ENCODE measurements around the gene PLEKHG1.

PLEKHG1 gene

GRCh38 chr6:150634964-150635292, 35.2 kb downstream of the PLEKHG1 start:
- Histone ChIP-seq H4K20me1 (ENCODE audit: low read depth, low read length) (no peaks in the 10 kb centered on the region), H2AFZ (ENCODE audit: low read depth, low read length, severe bottlenecking) (no peak overlapping the region), H3K9me3 (ENCODE audit: insufficient read depth, low read length) (no peaks in the 10 kb centered on the region), H3F3A (ENCODE audit: insufficient read depth) (peaks cover 32% of the 10 kb centered on the region), H3K9me2 (replicated peaks; ENCODE audit: insufficient read depth, low read length) (no peaks in the 10 kb centered on the region), H3K4me2 (ENCODE audit: low read depth, low read length, poor library complexity, severe bottlenecking) (peak overlapping the region; percentile 78), H3K9ac (ENCODE audit: low read length) (peak overlapping the region; percentile 49), H3K79me2 (ENCODE audit: insufficient read depth, low read length) (peaks cover 17% of the 10 kb centered on the region; the same call in 1 of the 2 replicates), H3K4me3 (ENCODE audit: insufficient read depth, low read length, poor library complexity, severe bottlenecking) (peak overlapping the region; percentile 17), H3K27me3 (ENCODE audit: low read length) (no peaks in the 10 kb centered on the region), H3K27ac (ENCODE audit: low read depth, low read length) (peak overlapping the region; percentile 77), H3K36me3 (ENCODE audit: low read length) (no peaks in the 10 kb centered on the region)
- no peak for TF ChIP-seq CTCF (IDR thresholded peaks at IDR 0.05; ENCODE audit: insufficient read depth, low read length, poor library complexity, severe bottlenecking)
- no peak for TF ChIP-seq EZH2phosphoT487 (conservative IDR thresholded peaks at IDR 0.05; ENCODE audit: low read length)

GRCh38 chr6:150635906-150636514, 36.3 kb downstream of the PLEKHG1 start:
- Histone ChIP-seq H3K79me2 (ENCODE audit: insufficient read depth, low read length) (peaks cover 17% of the 10 kb centered on the region; the same call in 1 of the 2 replicates), H4K20me1 (ENCODE audit: low read depth, low read length) (no peaks in the 10 kb centered on the region), H3K4me2 (ENCODE audit: low read depth, low read length, poor library complexity, severe bottlenecking) (peak overlapping the region; percentile 78), H3F3A (ENCODE audit: insufficient read depth) (peaks cover 30% of the 10 kb centered on the region), H3K9ac (ENCODE audit: low read length) (peak overlapping the region; percentile 9; the same call in 1 of the 2 replicates), H2AFZ (ENCODE audit: low read depth, low read length, severe bottlenecking) (no peak overlapping the region), H3K9me3 (ENCODE audit: insufficient read depth, low read length) (no peaks in the 10 kb centered on the region), H3K36me3 (ENCODE audit: low read length) (no peaks in the 10 kb centered on the region), H3K27ac (ENCODE audit: low read depth, low read length) (peak overlapping the region; percentile 77; the same call in 1 of the 2 replicates), H3K4me3 (ENCODE audit: insufficient read depth, low read length, poor library complexity, severe bottlenecking) (no peak overlapping the region), H3K9me2 (replicated peaks; ENCODE audit: insufficient read depth, low read length) (no peaks in the 10 kb centered on the region), H3K27me3 (ENCODE audit: low read length) (no peaks in the 10 kb centered on the region)
- TF ChIP-seq CTCF (IDR thresholded peaks at IDR 0.05; ENCODE audit: insufficient read depth, low read length, poor library complexity, severe bottlenecking), result no peak
- TF ChIP-seq EZH2phosphoT487 (conservative IDR thresholded peaks at IDR 0.05; ENCODE audit: low read length), result no peak

DNA sequence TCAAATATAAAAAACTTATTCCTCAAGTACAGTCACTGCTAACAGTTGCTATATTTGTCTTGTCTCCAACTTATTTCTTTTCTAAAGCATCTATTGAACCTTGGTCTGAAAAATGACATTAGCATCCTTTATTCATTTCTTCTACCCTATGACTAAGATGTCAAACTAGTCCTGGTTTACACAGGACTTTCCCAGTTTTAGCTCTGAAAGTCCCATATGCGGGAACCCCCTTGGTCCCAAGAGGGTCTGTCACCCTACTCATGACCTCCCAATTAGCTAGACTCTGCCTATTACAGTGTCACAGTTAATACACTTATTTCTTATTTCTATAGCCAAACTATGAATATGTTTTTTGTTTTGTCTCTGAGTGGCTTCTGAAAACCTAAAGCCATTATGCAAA, 37.1 kb downstream of the PLEKHG1 start:
- Histone ChIP-seq H3K79me2 (ENCODE audit: insufficient read depth, low read length) (peaks cover 17% of the 10 kb centered on the region; the same call in 1 of the 2 replicates), H4K20me1 (ENCODE audit: low read depth, low read length) (no peaks in the 10 kb centered on the region), H3K27ac (ENCODE audit: low read depth, low read length) (peak overlapping the region; percentile 77; the same call in 1 of the 2 replicates), H3K36me3 (ENCODE audit: low read length) (no peaks in the 10 kb centered on the region), H3K9ac (ENCODE audit: low read length) (no peak overlapping the region), H3K4me3 (ENCODE audit: insufficient read depth, low read length, poor library complexity, severe bottlenecking) (no peak overlapping the region), H3F3A (ENCODE audit: insufficient read depth) (peaks cover 25% of the 10 kb centered on the region), H3K4me2 (ENCODE audit: low read depth, low read length, poor library complexity, severe bottlenecking) (peak overlapping the region; percentile 78), H3K9me3 (ENCODE audit: insufficient read depth, low read length) (no peaks in the 10 kb centered on the region), H2AFZ (ENCODE audit: low read depth, low read length, severe bottlenecking) (no peak overlapping the region), H3K9me2 (replicated peaks; ENCODE audit: insufficient read depth, low read length) (no peaks in the 10 kb centered on the region), H3K27me3 (ENCODE audit: low read length) (no peaks in the 10 kb centered on the region)
- TF ChIP-seq CTCF (IDR thresholded peaks at IDR 0.05; ENCODE audit: insufficient read depth, low read length, poor library complexity, severe bottlenecking), result no peak
- TF ChIP-seq EZH2phosphoT487 (conservative IDR thresholded peaks at IDR 0.05; ENCODE audit: low read length), result no peak
